ENCODE data around the gene RYR3. TPM values are rescaled to one million over a fixed set of nuclear protein-coding genes. Genes with fewer than 3 reads are reported as not detected.

The RYR3 gene
- total RNA-seq, 1 donor from 2014 or later = not detected

DNA sequence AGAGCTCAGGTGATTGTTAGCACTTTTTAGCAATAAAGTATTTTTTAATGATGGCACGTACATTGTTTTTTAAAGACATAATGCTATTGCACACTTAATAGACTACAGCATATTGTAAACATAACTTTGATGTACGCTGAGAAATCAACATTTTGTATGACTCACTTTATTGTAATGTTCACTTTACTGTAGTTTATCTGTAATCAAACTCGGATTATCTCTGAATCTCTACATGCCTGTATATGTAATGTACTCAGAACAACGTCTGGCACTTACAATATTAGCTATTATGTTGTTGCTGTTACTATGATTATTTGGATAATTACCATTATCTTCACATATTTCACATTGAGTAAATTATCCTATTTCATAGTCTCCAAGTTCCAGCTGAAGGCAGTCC, 519.6 kb downstream of the RYR3 start:
- peaks cover 7% of the 10 kb centered on the region for H3K27me3 Mint-ChIP-seq
- no peak overlapping the region for H3K4me3 Mint-ChIP-seq
- peaks cover 2% of the 10 kb centered on the region for H3K9me3 Mint-ChIP-seq
- H3K36me3 Mint-ChIP-seq (ENCODE audit: low read depth) = no peaks in the 10 kb centered on the region
- no peak for TF ChIP-seq CTCF (IDR thresholded peaks at IDR 0.05)
- DNase-seq (no peak), ATAC-seq (ENCODE audit: low read depth) (no peak)
- H3K27ac Mint-ChIP-seq = no peak overlapping the region
- H3K4me1 Mint-ChIP-seq = no peaks in the 10 kb centered on the region
- ChIA-PET POLR2A (no interaction called here), CTCF (no interaction called here)
- intact Hi-C loops (cut with micrococcal nuclease) = no loop called here

GRCh38 chr15:33831646-33832045, 520.9 kb downstream of the RYR3 start:
- CTCF ChIA-PET = no interaction called here
- ATAC-seq (ENCODE audit: low read depth) = no peak
- TF ChIP-seq CTCF (IDR thresholded peaks at IDR 0.05) = no peak
- no peak for DNase-seq
- intact Hi-C loops (cut with micrococcal nuclease) = no loop called here
- POLR2A ChIA-PET = no interaction called here
- no peak overlapping the region for H3K4me3 Mint-ChIP-seq
- peaks cover 2% of the 10 kb centered on the region for H3K27me3 Mint-ChIP-seq
- no peaks in the 10 kb centered on the region for H3K36me3 Mint-ChIP-seq (ENCODE audit: low read depth)
- H3K4me1 Mint-ChIP-seq = no peaks in the 10 kb centered on the region
- peaks cover 2% of the 10 kb centered on the region for H3K9me3 Mint-ChIP-seq
- H3K27ac Mint-ChIP-seq = no peak overlapping the region

- H3K4me3 Mint-ChIP-seq = no peak overlapping the region
- ATAC-seq (ENCODE audit: low read depth) (no peak), DNase-seq (no peak)
- intact Hi-C loops (cut with micrococcal nuclease) = no loop called here
- no peaks in the 10 kb centered on the region for H3K9me3 Mint-ChIP-seq
- no peak overlapping the region for H3K27ac Mint-ChIP-seq
- H3K36me3 Mint-ChIP-seq (ENCODE audit: low read depth) = no peaks in the 10 kb centered on the region
- ChIA-PET CTCF (no interaction called here), POLR2A (no interaction called here)
- peaks cover 3% of the 10 kb centered on the region for H3K27me3 Mint-ChIP-seq
- no peak for TF ChIP-seq CTCF (IDR thresholded peaks at IDR 0.05)
- H3K4me1 Mint-ChIP-seq = no peaks in the 10 kb centered on the region
Observed at GRCh38 chr15:33834892-33835743, 524.4 kb downstream of the RYR3 start.

- no peak overlapping the region for H3K4me3 Mint-ChIP-seq
- H3K27me3 Mint-ChIP-seq = peaks cover 3% of the 10 kb centered on the region
- H3K27ac Mint-ChIP-seq = no peak overlapping the region
- intact Hi-C loops (cut with micrococcal nuclease) = no loop called here
- DNase-seq = no peak
- no peaks in the 10 kb centered on the region for H3K4me1 Mint-ChIP-seq
- ATAC-seq (ENCODE audit: low read depth) = no peak
- ChIA-PET POLR2A (no interaction called here), CTCF (no interaction called here)
- no peaks in the 10 kb centered on the region for H3K9me3 Mint-ChIP-seq
- no peak for TF ChIP-seq CTCF (IDR thresholded peaks at IDR 0.05)
- no peaks in the 10 kb centered on the region for H3K36me3 Mint-ChIP-seq (ENCODE audit: low read depth)
Observed at GRCh38 chr15:33837294-33837693, 526.5 kb downstream of the RYR3 start.

- Mint-ChIP-seq H3K4me1 (no peaks in the 10 kb centered on the region), H3K36me3 (ENCODE audit: low read depth) (no peaks in the 10 kb centered on the region), H3K9me3 (no peaks in the 10 kb centered on the region), H3K4me3 (no peak overlapping the region), H3K27ac (no peak overlapping the region), H3K27me3 (peaks cover 3% of the 10 kb centered on the region)
- ATAC-seq (ENCODE audit: low read depth) (no peak), DNase-seq (no peak)
- ChIA-PET CTCF (no interaction called here), POLR2A (no interaction called here)
- no peak for TF ChIP-seq CTCF (IDR thresholded peaks at IDR 0.05)
- intact Hi-C loops (cut with micrococcal nuclease) = no loop called here
Observed at GRCh38 chr15:33839540-33839939, 528.8 kb downstream of the RYR3 start.

Data from activated B cell treated with CpG ODN at 0.5 μM for 24 hours (primary cell).